Endothelial cell of umbilical vein (primary cell): ENCODE measurements around the gene FZD2. TPM values are rescaled to one million over a fixed set of nuclear protein-coding genes. Genes with fewer than 3 reads are reported as not detected.

Source experiments
- BruUV-seq: library from RNA; stranded (reverse); fragments of 400-500 nt; replicated peaks from 2 replicates; lab custom pipeline; 2021; lab: Mats Ljungman, UMichigan
- CTCF ChIA-PET: fragments of 300-600, 350-600 bp; sonication (Branson Sonifier 250); formaldehyde crosslinking; loops from one replicate; lab custom pipeline; 2021; ENCODE audit warnings: antibody characterized with exemption, inconsistent platforms; lab: Charles Lee
- POLR2A ChIA-PET: fragments of 300-600, 350-600 bp; sonication (Branson Sonifier 250); formaldehyde crosslinking; loops from one replicate; lab custom pipeline; 2021; ENCODE audit warnings: antibody characterized with exemption, inconsistent platforms; lab: Charles Lee
- DNase-seq: peaks from one replicate; pipeline ENCODE4 v3.0.0-alpha.2; 2011; ENCODE audit warnings: low read depth, low spot score
- FAIRE-seq: peaks from 2 replicates; lab custom pipeline; 2011; peaks lifted over from hg19 to GRCh38; lab: Jason Lieb, UNC
- H2AFZ ChIP-seq: 2 replicates; pipeline ENCODE4 v1.6.0; 2012; ENCODE audit warnings: low read depth, low read length, control low read depth, inconsistent platforms
- H3K27ac ChIP-seq: 2 replicates; pipeline ENCODE4 v1.5.1; 2011; ENCODE audit warnings: low read depth, mild to moderate bottlenecking, control low read depth, low read length, moderate library complexity; ENCODE audit not compliant: insufficient read depth
- H3K27me3 ChIP-seq, 2 experiments: 2 replicates each; pipeline versions ENCODE4 v1.6.0 to v1.6.1; 2011; ENCODE audit warnings: low read length in 2 of 2, mixed read lengths in 1 of 2; ENCODE audit not compliant: control insufficient read depth in 2 of 2, insufficient read depth in 2 of 2
- H3K36me3 ChIP-seq, 2 experiments: 2 replicates in 1 of 2; 3 replicates in 1 of 2; pipeline ENCODE4 v1.5.1; 2011; ENCODE audit warnings: low read length in 2 of 2, mild to moderate bottlenecking in 1 of 2, moderate library complexity in 1 of 2; ENCODE audit not compliant: control insufficient read depth in 2 of 2, insufficient read depth in 2 of 2; ENCODE audit errors: extremely low read depth in 1 of 2
- H3K4me1 ChIP-seq: 3 replicates; pipeline ENCODE4 v1.5.1; 2011; ENCODE audit warnings: mild to moderate bottlenecking, low read length; ENCODE audit not compliant: control insufficient read depth, insufficient read depth; ENCODE audit errors: extremely low read depth
- H3K4me2 ChIP-seq: 2 replicates; pipeline ENCODE4 v1.6.1; 2011; ENCODE audit warnings: low read length, control low read depth, mixed read lengths; ENCODE audit not compliant: insufficient read depth
- H3K4me3 ChIP-seq, 3 experiments: fragments of 200-600 bp in 1 of 3; sonication (generic), shearing (Covaris generic) in 1 of 3; replicated peaks in 1 of 3; 2 replicates each; pipeline ENCODE4 v1.5.1; 2011 to 2016; ENCODE audit warnings: control low read depth in 3 of 3, low read length in 3 of 3, mild to moderate bottlenecking in 2 of 3, inconsistent platforms in 1 of 3, low read depth in 1 of 3, moderate library complexity in 1 of 3; ENCODE audit not compliant: insufficient read depth in 1 of 3
- H3K79me2 ChIP-seq: 2 replicates; pipeline ENCODE4 v1.6.0; 2012; ENCODE audit warnings: low read length, inconsistent platforms; ENCODE audit not compliant: control insufficient read depth, insufficient read depth
- H3K9ac ChIP-seq: replicated peaks from 2 replicates; pipeline ENCODE3; 2011; ENCODE audit warnings: low read length, control low read depth; ENCODE audit not compliant: insufficient read depth; ENCODE audit errors: extremely low read depth
- H3K9me1 ChIP-seq: replicated peaks from 3 replicates; pipeline ENCODE4 v1.6.0; 2011; ENCODE audit warnings: mild to moderate bottlenecking, low read length; ENCODE audit not compliant: control insufficient read depth, insufficient read depth; ENCODE audit errors: extremely low read depth
- H3K9me3 ChIP-seq: replicated peaks from 2 replicates; pipeline ENCODE4 v1.5.1; 2012; ENCODE audit warnings: low read length, inconsistent platforms; ENCODE audit not compliant: control insufficient read depth, insufficient read depth
- H4K20me1 ChIP-seq: replicated peaks from 2 replicates; pipeline ENCODE3; 2011; ENCODE audit warnings: mild to moderate bottlenecking, low read length; ENCODE audit not compliant: control insufficient read depth, insufficient read depth; ENCODE audit errors: extremely low read depth
- EZH2 ChIP-seq: IDR thresholded peaks from 2 replicates; pipeline ENCODE4 v1.6.1; 2012; ENCODE audit warnings: borderline replicate concordance, low read depth, mild to moderate bottlenecking, moderate library complexity, low read length, inconsistent platforms; ENCODE audit not compliant: severe bottlenecking
- FOS ChIP-seq: IDR thresholded peaks from 2 replicates; pipeline ENCODE4 v1.6.1; 2011; ENCODE audit warnings: mild to moderate bottlenecking, low read length, moderate library complexity, borderline replicate concordance; ENCODE audit not compliant: insufficient read depth
- GATA2 ChIP-seq: IDR thresholded peaks from 2 replicates; pipeline ENCODE4 v1.7.0; 2011; ENCODE audit warnings: low read depth, mild to moderate bottlenecking, moderate library complexity, mixed read lengths, low read length; ENCODE audit not compliant: insufficient read length, insufficient read depth
- MAX ChIP-seq: IDR thresholded peaks from 2 replicates; pipeline ENCODE4 v1.6.1; 2011; ENCODE audit not compliant: insufficient read depth, insufficient read length
- MYC ChIP-seq: IDR thresholded peaks from one replicate; pipeline ENCODE4 v1.6.1; 2011; ENCODE audit warnings: mild to moderate bottlenecking, low read depth, low read length
- POLR2A ChIP-seq: IDR thresholded peaks from 2 replicates; pipeline ENCODE4 v1.6.1; 2012; ENCODE audit warnings: low read depth, mild to moderate bottlenecking, control low read depth, low read length
- POLR2AphosphoS5 ChIP-seq: IDR thresholded peaks from 2 replicates; pipeline ENCODE4 v1.6.1; 2012; ENCODE audit warnings: low read depth, mild to moderate bottlenecking, control low read depth, low read length, moderate library complexity; ENCODE audit not compliant: insufficient read depth
- dilution Hi-C: fragments of 300-500 bp; cut with MboI; formaldehyde crosslinking; loops from one replicate; pipeline ENCODE4 v1.15.0; 2019; ENCODE audit warnings: low sequenced_read_pairs; ENCODE audit not compliant: extremely low pct_ligation_motif_present
- intact Hi-C: fragments of 100-400 bp; cut with micrococcal nuclease; formaldehyde crosslinking; loops from one replicate; pipeline ENCODE4 v1.10.0; 2022
- polyA plus RNA-seq, 4 experiments: library from polyadenylated mRNA; depleted of rRNA in 3 of 4; stranded (reverse) in 3 of 4; unstranded in 1 of 4; fragments of >200 nt; gene quantifications; 2 replicates each; pipeline versions ENCODE4 v1.2.1 to v1.2.3, GENCODE V29; 2011 to 2012; ENCODE audit warnings: missing spikeins in 1 of 4
- total RNA-seq: library from RNA; stranded (reverse); gene quantifications from 2 replicates; pipeline ENCODE4 v1.2.3, GENCODE V29; 2021

FZD2 gene
- total and polyA plus RNA-seq, 2 donors (not counting 3 experiments of a cell fraction or from before 2014, with no cell fraction given): 5.8 to 14.0 TPM

GRCh38 chr17:44599298-44600175 is 42.3 kb downstream of the FZD2 start:
- H2AFZ ChIP-seq: peak overlapping the region; percentile 7
- ChIA-PET POLR2A (interaction anchor here (0.6 kb wide), 1 partner anchor 12 kb away, joined by 3 read pairs; no protein-coding TSS in a partner anchor), CTCF (interaction anchor here (0.7 to 1.2 kb wide), 3 partner anchors 12 to 18 kb away, joined by 3 read pairs; no protein-coding TSS in a partner anchor)
- H3K9me1 ChIP-seq: no peaks in the 10 kb centered on the region
- no peaks in the 10 kb centered on the region for H3K27me3 ChIP-seq
- intact Hi-C loops (loop anchor here (2.0 kb wide), 1 partner anchor 17 kb away; no protein-coding TSS in a partner anchor), dilution Hi-C loops (no loop called here)
- FAIRE-seq (peak; percentile 98), DNase-seq (peak; percentile 96)
- H3K27ac ChIP-seq: no peak overlapping the region
- no TSS peak for BruUV-seq
- no peaks in the 10 kb centered on the region for H3K79me2 ChIP-seq
- no peak overlapping the region for H3K4me3 ChIP-seq
- TF ChIP-seq MAX (no peak), MYC (no peak), GATA2 (no peak), POLR2AphosphoS5 (peak; percentile 66), POLR2A (peak; percentile 42), FOS (peak; percentile 90)
- H3K4me1 ChIP-seq: peaks cover 19% of the 10 kb centered on the region
- H3K9me3 ChIP-seq: no peaks in the 10 kb centered on the region
- no peaks in the 10 kb centered on the region for H4K20me1 ChIP-seq
- no peak overlapping the region for H3K4me2 ChIP-seq
- no peak overlapping the region for H3K9ac ChIP-seq
- no peaks in the 10 kb centered on the region for H3K36me3 ChIP-seq

- Histone ChIP-seq H3K36me3 (no peaks in the 10 kb centered on the region), H4K20me1 (no peaks in the 10 kb centered on the region), H3K27ac (no peak overlapping the region), H3K4me2 (no peak overlapping the region), H3K4me1 (peaks cover 19% of the 10 kb centered on the region), H3K9ac (no peak overlapping the region), H3K27me3 (no peaks in the 10 kb centered on the region), H2AFZ (no peak overlapping the region), H3K9me1 (no peaks in the 10 kb centered on the region), H3K79me2 (no peaks in the 10 kb centered on the region), H3K4me3 (no peak overlapping the region), H3K9me3 (no peaks in the 10 kb centered on the region)
- no peak for FAIRE-seq
- DNase-seq: peak; percentile 29
- intact Hi-C loops: no loop called here
- POLR2A ChIA-PET: no interaction called here
- CTCF ChIA-PET: interaction anchor here (1.2 kb wide), 1 partner anchor 9 kb away, joined by 3 read pairs; no protein-coding TSS in a partner anchor
- dilution Hi-C loops: no loop called here
- TF ChIP-seq EZH2: no peak
- TF ChIP-seq MYC: no peak
- no TSS peak for BruUV-seq
Measured at GRCh38 chr17:44601539-44601938, 44.3 kb downstream of the FZD2 start.
